SU-DHL-6 (cell line): Measurements from ENCODE around the gene STEAP1.

ENCODE experiments used
- CTCF ChIP-seq: fragments of 200-600 bp; sonication (generic); IDR thresholded peaks from one replicate; pipeline ENCODE4 v1.5.1; 2017; ENCODE audit warnings: antibody characterized with exemption, mild to moderate bottlenecking, low read length, moderate library complexity; ENCODE audit not compliant: insufficient read depth, poor library complexity, severe bottlenecking
- EZH2phosphoT487 ChIP-seq: fragments of 200-600 bp; sonication (generic), shearing (Covaris generic); conservative IDR thresholded peaks from 2 replicates; pipeline ENCODE4 v1.6.1; 2018; ENCODE audit warnings: mild to moderate bottlenecking, antibody characterized with exemption, low read length, moderate library complexity, mixed read lengths

DNA sequence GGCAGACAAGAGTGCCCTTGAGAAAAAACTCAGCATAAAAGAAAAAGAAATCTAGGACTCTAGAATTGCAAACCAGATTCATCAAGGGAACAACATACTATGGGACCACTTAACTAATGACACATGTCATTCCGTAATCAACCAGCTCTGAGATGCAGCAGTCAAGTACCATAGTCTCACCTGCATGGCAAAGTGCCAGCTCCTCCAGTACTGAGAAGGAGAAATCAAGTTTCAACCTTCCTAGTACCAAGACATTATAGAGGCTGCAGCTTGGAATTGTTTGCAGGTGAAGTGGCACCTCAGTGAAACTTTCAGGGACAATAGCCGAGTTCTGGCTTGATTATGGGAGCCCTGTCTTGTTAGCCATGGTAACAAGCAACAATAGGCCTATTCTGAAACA lies 11.5 kb downstream of the STEAP1 start:
- TF ChIP-seq CTCF (no peak), EZH2phosphoT487 (no peak)
